GM18520 (cell line): ENCODE results near the gene SLC7A7.
"Not testable (repeated sequence)": the region's sequence is repeated elsewhere in the genome, so short reads cannot be mapped to it uniquely, and the experiment has no call there.

Experiments
- ATAC-seq: cut with Tn5 transposase; IDR thresholded peaks from one replicate; pipeline ENCODE4 v1.9.1; 2021; ENCODE audit not compliant: unreplicated experiment

Gene SLC7A7

DNA sequence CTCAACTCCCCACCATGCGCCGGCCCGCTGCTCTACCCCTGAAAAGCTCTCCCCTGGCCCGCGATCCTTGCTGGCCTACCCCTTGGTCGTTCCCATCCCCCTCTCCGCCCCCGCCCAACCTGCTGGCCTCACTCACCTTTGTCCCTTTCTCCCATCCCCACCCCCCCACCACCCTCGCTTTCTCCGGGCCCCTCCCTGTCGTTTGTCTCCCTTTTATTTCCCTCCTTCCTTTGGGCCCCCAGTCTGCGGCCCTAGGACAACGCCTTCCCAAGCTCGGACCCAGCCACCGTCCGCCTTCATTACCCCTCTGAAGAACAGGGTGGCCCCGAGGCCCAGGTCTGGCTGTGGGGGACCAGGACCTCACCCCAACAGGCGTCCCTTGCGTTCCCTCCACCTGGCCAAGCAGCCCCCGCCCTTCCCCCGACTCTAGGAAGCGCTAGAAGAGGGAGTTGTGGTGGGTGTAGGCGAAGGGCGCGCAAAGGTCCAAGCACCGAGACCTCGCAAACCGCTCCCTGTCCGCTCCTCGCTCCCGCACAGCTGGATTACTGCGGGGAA is 6.9 kb upstream of the SLC7A7 start:
- no peak for ATAC-seq

DNA sequence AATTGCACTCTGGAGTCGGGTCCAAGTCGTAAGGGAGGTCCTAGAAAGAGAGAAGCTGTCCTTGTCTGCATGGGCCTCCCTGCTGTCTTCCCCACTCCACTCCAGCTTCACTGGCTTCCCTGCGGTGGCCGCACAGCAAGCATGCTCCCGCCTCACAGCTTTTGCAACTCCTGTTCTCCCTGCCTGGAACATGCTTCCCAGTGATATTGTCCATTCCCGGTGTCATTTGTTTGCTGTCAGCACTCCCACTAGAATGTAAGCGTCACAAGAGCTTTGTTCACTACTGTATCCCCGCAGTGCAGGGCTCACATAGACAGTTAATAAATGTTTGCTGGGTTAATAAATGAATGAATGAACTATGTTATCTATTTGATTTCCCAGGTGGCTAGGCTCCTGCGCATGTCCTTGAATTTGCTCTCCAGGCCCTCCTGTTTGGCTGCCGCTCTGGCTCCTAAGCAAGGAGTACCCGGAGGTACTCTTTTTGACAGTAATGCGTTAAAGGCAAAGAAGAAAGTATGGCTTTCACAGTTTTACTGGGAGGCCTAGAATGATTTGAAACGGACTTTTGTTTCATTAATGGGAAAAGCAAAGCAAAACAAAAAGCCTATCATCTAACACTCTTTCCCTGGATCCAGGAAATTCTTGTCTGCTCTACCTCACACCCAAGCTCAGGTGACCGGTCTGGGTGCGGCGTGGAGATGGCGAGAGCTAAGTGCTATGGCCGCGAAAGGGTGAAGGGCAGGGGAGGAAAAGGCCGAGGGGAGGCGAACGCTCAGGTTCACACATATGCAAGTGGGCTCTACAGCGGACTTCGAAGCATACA is 6.2 kb upstream of the SLC7A7 start:
- no peak for ATAC-seq

DNA sequence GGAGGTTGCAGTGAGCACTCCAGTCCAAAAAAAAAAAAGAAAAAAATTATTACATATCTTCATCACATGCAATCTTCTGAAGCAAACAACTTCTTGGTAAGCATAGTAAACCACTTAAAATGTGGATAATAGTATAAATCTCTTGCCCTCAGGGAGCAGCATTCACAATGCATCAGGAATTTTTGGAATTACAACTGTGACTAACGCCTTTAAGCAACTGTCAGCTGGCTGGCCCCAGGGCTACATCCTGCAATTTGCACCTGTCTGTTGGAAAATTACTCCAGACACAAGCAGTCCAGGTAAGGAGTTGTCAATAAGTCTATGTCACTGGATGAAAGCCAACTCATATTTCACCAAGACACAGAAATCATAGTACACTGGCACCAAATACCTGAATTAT is 5.5 kb upstream of the SLC7A7 start:
- no peak for ATAC-seq

DNA sequence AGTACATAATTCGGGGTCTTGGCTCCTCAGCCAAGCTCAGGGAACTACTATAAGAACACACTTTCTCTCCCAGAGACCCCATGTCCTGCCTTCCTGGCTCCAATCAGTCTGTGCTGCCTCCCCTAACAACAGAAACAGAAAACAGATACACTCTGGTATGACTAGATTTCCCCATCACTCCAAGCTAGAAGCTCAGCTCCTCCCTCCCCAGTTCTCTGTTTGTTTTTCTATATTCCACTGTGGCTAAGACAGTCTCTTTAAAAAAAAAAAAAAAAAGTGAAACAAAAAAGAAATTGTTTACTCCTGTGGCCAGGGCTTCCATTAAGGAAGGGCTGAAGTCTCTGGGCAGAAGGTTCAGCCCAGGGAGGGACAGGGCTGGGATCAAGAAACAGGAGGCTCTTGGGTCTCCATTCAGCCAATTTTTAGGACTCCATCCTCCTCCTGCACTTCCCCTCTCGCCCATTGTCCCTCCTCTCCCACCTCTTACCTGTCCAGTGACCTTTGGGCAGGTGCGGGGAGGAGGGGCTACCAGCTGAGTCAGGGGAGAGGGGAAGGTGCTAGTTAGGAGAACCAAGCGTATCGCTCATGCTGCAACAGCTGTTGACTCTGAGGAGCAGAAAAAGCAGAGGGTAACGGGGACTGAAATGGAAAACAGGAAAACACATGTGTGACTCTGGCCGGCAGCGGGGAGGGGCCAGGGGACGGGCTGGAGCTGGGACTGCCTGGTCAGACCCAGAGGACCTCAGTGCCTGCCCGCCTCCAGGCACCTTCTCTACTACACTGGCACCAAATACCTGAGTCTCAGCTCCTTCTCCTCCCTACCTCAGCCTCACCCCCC is 4.1 kb upstream of the SLC7A7 start:
- ATAC-seq: no peak

DNA sequence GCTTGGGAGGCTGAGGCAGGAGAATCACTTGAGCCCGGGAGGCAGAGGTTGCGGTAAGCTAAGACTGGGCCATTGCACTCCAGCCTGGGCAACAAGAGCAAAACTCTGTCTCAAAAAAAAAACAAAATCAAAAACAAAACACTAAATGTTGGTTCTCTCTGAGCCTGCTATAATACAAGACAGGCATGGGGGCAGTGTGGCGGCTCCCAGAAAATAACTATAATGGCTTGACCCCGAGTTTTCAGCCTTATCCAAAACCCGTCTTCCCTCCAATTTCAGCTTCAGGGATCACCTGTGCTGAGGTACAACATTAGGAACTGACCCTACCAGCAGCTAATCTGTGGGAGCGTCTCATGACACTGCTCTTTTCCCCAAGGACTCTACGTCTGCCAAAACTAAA is 862 bp downstream of the SLC7A7 start:
- ATAC-seq: no peak

DNA sequence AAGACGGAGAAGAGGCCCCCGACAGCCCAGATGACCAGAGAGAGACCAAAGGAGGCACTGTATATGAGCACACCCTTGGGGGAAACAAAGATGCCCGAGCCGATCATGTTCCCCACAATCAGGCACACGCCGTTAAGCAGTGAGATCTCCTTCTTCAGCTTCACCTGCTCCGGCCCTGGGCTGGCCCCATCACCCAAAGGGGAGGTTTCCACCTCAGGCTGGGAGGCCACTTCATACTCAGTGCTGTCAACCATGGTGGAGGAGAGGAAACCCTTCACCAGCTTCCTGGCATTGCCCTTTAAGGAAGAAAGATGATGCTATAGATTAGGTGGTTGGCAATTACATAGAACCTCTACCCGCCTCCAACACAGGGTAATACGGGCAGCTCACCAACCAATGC is 2.1 kb downstream of the SLC7A7 start:
- ATAC-seq: no peak

DNA sequence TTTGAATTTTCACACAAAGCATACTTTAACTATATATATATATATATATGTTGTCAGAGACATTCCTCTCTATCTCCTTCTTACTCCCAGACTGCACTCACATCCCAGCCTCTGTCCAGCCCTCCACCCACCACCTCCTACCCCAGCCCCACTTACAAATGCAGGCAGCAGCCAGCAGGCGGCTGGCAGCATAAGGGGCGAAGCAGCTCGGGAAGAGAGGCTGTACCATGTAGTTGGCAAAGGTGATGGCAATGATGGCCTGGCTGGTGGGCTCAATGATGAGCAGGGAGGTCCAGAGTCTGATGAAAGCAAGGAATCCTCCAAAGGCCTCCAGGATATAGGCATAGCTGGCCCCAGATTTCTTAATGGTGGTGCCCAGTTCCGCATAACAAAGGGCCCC is 2.5 kb downstream of the SLC7A7 start:
- no peak for ATAC-seq

DNA sequence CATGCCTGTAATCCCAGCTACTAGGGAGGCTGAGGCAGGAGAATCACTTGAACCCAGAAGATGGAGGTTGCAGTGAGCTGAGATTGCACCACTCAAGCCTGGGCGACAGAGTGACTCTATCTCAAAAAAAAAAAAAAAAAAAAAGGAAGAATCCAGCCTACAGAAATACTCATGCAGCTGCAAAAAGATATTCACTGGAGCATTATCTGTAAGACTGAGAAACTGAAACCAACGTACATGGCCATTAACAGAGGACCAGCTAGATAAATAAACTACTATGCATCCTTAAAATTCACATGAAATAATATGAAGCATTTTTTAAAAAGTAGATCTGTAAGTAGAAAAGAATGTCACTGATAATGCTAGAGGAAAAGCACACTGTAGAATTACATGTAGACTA is 3.5 kb downstream of the SLC7A7 start:
- ATAC-seq: no peak

DNA sequence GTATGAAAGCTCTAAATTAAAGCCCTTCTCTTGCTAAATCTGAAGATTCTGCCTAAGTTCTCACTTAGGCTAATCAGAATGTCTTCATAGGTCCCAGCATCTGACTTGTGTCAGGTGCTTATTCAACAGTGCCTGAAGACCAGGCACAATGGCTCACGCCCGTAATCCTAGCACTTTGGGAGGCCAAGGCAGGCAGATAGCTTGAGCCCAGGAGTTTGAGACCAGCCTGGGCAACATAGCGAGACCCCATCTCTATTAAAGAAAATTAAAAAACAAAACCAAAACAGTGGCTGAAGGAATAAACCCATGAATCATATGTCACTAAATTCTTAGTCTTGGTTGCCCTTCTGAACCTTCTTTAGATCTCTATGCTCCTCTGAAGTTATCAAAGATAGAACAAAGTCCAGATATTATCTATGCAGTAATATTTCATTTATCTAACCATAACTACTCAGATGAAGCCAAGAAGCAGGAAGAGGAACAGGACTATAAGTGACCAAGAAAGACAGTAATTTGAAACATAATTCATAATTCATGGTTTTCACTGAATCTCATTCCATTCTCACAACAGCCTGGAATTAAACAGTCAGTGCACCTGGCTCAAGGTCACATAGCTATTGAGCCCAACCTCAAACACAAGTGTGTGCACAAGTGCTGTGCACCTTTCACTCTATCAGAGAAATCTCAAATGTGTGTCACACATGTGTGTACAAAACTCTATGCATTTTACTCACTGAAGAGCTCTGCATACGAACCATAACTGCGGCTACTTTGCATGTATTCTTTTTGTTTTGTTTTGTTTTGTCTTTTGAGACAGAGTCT is 6.6 kb downstream of the SLC7A7 start:
- no peak for ATAC-seq

DNA sequence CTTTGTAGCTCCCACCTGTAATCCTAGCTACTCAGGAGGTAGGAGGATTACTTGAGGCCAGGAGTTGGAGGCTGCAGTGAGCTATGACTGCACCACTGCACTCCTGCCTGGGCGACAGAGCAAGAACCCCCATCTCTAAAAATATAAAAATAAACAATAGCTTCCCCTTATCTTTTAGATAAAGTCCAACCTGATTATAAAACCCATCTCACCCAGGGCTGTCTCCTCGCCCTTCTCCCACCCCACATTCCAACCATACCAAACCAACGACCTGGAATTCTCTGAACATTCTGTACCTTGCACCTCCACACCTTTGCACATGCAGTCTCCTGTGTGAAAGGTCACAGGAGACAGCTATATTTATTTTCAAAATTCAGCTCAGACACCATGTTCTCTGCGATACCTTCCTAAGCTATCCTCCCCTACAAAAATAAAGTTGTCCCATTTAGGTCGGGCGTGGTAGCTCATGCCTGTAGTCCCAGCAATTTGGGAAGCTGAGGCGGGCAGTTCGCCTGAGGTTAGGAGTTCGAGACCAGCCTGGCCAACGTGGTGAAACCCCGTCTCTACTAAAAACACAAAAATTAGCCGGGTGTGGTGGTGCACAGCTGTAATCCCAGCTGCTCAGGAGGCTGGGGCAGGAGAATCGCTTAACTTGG is 7.7 kb downstream of the SLC7A7 start:
- no peak for ATAC-seq

DNA sequence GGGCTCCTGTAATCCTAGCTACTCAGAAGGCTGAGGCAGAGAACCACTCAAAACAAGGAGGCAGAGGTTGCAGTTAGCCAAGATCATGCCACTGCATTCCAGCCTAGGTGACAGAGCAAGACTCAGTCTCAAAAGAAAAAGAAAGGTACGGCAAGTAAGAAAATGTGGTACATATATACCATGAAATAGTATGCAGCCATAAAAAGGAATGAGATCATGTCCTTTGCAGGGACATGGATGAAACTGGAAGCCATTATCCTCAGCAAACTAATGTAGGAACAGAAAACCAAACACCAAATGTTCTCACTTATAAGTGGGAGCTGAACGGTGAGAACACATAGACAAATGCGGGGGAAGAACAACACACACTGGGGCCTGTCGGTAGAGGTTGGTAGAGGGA is 10.0 kb downstream of the SLC7A7 start:
- ATAC-seq: not testable (repeated sequence)

DNA sequence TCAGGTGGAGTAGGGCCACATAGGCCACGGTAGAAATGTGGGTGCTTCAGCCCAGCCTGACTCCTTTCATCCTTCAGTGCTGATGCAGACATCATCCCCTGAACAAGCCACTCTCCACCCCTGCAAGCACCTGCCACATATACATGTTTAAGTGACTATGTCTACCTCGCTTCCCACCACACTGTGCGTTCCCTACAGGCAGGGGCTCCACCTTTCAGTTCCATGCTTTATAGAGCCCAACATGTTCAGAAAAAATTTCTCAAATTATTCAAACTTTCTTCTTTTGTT is 11.6 kb downstream of the SLC7A7 start:
- no peak for ATAC-seq

DNA sequence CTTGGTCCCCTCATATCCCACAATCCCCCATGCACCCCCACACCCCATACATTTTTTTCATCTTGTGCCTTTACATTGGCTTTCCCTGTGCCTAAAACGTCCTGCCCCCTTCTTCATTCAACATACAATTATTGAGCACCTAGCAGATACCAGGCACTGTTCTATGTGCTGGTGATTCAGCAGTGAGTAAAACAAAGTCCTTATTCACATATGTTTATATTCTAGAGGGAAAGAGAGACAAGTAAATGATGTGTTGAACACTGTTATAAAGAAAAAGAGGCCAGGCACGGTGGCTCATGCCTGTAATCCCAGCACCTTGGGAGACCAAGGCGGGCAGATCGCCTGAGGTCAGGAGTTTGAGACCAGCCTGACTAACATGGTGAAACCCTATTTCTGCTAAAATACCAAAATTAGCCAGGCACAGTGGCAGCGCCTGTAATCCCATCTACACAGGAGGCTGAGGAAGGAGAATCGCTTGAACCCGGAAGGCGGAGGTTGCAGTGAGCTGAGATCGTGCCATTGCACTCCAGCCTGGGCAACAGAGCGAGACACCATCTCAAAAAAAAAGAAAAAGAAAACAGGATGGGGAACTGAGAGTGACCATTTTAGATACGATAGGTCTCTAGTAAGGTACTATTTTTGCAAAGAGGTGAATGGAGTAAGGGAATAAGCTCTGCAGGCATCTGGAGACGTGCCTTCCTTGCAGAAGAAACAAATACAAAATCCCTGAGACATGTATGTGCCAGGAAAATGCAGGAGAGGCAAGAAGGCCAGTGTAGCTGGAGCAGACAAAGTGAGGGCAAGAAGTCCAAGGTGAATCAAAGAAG is 12.2 kb downstream of the SLC7A7 start:
- ATAC-seq: no peak

DNA sequence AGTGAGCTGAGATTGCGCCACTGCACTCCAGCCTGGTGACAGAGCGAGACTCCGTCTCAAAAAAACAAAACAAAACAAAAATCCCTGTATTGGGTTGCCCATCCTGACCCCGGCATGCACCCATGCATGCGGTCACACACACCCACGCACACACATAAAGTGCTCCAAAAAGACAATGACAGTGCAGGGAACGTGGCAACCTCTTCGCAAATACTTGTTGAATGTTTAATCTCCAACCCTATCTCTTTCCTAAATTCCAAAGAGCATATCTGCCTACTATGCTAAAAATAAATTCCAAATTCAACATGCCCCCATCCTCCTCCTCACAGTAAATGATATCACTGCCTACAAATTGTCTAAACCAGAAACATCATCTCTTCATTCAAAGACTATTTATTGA is 13.5 kb downstream of the SLC7A7 start:
- no peak for ATAC-seq

DNA sequence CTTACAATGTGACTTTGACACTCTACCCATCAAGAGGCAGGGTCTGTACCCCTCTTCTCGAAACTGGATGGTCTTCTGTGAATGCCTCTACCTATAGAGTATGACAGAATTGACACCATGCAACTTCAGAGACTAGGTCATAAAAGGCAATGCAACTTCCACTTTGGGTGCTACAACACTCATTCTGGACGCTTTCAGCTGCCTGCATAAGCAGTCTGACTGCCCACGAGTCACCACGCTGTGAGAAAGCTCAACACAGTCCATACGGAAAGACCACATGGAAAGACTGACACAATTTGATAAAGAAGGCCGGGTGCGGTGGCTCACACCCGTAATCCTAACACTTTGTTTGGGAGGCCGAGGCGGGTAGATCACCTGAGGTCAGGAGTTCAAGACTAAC is 14.9 kb downstream of the SLC7A7 start:
- no peak for ATAC-seq

DNA sequence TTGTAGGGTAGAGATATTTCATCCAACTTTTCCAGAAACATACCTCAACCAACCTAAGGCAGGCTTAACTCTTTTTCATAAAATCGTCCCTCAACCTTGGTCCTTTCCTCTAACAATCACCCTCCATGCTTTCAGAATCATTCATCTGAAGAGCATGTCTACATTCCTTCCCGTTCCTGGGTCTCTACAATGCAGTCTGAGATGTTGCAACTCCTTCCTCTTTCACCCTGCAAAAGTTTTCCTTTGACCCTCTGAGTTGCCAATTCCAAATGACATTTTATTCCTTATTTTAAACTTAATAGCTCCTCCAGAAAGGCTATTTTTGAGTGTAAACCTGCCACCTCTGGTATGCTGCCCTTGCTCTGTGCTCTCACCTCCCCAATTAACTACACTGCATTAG is 16.7 kb downstream of the SLC7A7 start:
- no peak for ATAC-seq

DNA sequence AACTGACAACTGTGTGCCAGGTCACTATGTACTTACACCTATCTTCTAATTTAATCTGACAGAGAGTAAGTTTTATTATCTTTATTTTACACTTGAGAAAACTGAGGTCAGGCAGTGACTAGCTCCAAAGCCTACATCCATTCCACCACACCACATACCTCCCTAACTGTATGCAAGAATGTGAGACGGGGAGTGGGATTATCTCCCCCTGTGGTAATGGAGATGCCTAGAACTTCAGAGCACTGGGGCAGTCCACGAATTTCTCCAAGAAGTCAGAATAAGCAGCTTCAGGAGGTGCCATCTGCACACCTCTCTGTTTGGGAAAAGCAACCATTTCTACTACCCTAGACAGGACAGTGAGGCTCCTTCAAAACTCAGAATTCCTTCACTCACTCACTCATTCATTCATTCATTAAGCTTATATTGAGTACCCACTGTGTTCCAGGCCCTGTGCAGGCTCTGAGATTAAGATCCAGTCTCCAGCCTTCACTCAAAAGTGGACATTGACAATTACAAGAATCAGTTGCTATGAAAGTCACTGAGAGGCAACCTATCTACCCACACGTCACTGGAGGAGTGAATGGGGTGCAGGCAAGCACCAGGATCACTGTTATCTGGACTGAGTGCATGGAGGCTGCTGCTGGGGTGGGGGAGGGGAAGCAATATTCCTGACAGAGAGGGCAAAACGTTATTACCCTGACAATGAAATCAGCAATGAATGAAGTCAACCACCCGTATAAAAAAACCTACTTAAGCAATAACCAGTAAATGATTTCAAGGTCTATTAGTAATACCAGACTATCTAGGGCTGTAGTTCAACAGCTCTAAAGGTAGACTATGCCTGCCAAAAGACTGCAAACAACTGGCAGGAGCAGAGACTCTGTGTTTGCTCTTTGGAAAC is 18.0 kb downstream of the SLC7A7 start:
- ATAC-seq: no peak

DNA sequence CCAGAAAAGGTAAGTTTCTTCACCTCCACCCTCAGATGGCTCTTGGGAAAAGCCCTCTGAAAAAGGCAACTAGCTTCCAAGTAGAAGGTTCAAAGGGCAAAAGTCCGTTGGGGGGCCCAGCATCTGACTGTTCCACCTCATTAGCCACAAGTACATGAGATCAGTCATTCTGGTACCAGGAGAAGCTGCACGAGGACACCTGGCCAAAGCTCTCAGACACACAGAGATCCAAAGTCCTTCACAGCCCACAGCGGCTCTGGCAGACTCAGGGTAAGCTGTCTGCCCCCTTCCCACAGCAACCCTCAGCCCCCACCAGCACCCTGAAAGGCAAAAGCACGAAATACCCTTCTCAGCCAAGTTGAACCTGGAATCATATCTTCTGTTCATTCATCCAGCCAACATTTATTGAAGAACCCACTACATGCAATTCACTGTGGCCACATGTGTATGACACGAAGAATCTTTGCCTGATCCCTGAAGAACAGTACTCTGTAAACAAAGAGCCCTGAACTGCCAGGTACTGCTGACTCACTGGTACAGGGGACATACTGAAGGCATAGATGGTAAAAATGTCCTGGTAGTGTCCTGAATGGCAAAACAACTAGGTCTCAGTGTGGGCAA is 19.0 kb downstream of the SLC7A7 start:
- no peak for ATAC-seq

DNA sequence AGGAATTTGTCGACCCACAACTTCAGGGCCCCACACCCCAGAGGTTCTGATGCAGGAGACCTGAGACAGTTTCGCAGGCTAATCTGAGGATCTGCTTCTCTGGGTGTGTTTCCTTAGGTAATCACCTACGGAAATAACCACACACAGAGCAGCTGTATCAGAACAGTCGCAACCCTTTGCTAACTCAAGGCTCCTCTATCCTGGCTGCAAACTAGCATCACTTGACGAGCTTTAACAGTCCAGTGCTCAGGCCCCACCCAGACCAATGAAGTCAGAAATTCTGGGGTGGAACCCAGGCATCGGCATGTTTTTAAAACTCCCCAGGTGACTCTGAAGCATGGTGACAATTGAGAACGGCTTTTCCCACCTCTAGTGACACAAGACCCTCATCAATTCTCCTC is 20.7 kb downstream of the SLC7A7 start:
- ATAC-seq: no peak
